ENCODE results near the gene KIAA0513.
"Not testable (repeated sequence)": the region's sequence is repeated elsewhere in the genome, so short reads cannot be mapped to it uniquely, and the experiment has no call there.

KIAA0513 gene

DNA sequence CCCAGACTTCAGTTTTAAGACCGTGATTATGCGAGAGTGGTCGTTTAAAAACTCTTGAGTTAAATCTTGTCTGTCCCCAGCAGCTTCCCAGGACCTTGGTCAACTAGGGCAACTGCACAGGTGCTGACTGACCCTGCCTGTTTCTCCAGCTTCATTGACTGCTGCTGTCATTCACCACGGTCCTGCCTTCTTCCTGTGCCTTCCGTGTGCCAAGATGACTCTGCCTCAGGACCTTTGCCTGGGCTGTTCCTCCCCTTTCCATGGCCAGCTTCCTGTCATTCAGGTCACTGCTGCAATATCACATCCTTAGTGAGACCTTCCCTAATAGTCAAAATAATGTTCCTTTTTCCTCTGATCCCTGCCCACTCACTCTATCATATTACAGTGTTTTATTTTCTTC lies 3.9 kb downstream of the KIAA0513 start:
- no peak for DNase-seq

DNA sequence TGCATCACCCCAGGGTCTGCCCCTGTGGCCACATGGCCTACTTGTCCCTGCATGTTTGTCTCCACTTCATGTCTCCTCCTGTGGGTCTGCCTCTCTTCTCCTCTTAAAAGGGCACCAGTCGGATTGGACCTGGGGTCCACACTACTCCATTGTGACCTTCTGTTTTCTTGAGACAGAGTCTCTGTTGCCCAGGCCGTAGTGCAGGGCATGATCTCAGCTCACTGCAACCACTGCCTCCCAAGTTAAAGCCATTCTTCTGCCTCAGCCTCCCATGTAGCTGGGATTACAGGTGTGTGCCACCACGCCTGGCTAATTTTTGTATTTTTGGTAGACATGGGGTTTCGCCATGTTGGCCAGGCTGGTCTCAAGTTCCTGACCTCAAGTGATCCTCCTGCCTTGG lies 4.6 kb downstream of the KIAA0513 start:
- DNase-seq = not testable (repeated sequence)

DNA sequence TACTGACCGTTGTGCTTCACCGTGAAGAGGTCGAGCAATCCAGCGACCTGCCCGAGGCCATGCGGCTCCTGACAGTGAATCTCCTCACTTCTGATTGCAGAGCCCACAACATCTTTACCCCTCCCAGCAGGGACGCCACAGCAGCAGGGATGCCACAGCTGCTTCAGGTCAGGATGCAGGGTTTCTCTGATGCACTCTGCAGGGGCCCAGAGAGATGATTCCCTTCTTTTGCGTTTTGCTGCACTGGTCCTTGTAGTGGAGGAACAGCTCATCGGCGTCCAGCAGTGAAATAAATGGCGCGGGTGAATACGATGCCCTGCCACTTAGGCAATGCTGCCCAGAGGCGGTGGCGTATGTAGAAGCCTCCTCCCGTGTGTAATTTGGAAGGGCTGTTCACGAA lies 5.6 kb downstream of the KIAA0513 start:
- DNase-seq = no peak

DNA sequence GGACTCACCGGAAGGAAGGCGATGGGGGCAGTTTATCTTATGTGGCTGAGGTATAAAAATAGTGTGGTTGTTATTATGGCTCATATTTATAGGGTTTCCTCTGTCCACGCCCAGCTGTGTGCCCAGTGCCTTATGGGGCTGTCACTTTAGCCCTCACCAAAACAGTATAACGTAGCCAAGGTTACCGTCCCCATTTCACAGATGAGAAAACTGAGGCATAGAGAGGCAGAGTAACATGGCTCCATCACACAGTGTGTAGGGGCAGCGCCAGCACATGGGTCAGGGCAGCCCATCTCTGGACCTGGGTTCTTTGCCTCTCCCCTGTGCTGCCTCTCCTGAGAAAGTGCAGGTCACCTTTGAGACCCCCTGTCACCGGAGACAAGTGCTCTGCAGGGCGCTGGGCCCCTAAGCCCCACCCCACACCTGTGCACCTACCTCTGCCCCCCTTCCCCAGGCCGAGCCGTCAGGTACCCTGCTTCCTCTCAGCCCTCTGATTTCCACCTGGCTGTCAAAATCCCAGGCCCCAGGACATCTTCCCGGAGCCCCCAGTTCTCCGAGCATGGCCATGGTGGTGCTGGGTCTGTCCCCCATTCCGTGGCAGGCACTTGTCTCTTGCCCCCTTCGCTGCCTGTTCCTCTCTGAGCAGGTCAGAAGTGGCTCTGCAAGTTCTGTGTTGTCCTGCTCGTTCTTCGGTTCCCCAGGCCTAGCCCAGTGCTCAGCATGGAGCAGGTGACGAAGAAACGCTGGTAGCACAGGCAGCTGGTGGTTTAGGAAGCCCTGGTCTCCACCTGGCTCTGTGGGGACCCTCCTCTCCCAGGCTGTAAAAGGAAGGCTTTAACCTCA lies 7.2 kb downstream of the KIAA0513 start:
- DNase-seq = no peak

DNA sequence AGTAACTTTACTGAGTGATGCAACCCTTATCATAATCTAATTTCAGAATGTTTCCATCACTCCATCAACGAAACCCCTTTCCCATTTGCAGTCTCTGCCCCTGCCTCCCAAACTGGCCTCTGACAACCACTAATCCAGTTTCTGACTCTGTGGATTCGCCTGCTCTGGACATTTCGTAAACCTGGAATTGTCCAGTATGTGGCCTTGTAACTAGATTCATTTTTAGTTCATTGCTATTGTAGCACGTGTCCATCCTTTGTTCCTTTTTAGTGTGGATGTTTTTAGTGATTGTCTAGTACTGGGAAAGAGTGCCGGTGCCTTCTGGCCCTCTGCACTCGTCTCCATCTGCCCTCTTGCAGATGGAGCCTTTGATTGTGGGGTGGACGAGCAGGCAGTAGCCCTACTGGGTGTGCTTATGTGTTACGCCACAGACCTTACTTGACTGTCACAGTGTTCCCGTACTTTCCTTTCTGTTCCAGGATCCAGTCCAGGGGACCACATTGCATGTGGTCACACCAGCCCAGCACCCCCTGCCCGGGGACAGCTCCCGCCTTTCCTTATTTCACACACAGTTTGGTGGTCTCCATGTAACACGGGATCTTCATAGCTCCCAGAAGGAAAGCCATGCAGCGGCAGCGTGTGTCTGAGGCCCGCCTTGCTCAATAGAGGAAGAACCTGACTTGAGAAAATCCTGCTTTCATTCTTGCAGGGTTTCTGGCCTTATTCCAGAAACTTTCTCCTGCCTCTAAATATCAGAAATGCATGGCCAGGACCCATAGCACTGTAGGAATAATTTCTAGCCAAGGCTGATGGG lies 8.8 kb downstream of the KIAA0513 start:
- DNase-seq = no peak

DNA sequence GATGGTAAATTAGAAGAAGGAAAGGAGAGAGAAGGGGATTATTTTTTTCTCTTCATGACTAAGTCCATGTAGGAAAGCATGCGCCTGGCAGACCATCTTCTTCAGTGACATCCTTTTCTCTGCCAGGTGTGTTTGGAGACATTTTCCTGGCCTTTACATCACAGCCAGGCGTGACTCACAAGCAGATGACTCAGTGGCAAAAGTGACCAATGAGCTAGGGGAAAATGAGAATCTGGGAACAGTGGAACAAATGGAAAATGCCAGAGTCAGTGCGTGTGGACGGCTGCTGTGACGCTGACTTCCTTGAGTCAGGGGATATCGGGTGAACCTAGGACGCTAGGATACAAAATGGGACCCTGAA lies 9.4 kb downstream of the KIAA0513 start:
- peak in 1 of 2 experiments; percentile 21 for DNase-seq

DNA sequence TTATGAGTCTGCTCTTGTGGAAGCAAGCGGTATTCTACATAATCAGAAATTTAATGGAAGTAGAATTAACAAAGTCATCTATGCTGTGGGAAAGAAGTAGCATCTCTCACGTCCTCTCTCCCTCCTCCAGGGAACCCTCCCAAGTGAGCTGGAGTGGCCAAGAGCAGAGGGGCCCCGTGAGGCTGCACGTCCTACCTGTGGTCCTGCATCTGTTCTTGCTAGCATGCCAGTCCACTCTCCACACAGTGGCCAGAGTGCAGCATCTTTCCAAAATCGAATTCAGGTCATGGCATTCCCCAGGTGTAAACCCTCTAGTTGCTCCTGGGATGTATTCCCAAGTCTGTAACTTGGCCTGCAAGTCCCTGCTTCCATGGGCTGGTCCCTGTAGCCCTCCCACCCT lies 10.1 kb downstream of the KIAA0513 start:
- no peak for DNase-seq

DNA sequence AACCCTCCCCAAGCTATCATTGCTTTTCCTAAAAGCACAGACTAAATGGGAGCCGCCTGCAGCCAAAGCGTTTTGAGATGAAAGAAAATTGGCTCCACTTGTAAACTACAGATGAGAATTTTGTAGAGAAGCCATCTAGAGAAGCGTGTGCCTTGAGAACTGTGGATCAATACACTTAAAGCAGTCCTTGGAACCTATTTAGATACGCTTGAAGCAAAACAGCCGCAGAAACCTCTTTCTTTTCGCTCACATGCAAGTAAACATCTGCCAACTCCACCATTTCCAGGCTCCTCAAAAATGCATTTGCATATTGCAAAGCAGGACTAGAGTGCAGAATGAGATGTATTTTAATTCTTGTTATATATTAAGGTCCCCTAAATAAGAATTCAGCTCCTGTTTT lies 13.1 kb downstream of the KIAA0513 start:
- DNase-seq = no peak

DNA sequence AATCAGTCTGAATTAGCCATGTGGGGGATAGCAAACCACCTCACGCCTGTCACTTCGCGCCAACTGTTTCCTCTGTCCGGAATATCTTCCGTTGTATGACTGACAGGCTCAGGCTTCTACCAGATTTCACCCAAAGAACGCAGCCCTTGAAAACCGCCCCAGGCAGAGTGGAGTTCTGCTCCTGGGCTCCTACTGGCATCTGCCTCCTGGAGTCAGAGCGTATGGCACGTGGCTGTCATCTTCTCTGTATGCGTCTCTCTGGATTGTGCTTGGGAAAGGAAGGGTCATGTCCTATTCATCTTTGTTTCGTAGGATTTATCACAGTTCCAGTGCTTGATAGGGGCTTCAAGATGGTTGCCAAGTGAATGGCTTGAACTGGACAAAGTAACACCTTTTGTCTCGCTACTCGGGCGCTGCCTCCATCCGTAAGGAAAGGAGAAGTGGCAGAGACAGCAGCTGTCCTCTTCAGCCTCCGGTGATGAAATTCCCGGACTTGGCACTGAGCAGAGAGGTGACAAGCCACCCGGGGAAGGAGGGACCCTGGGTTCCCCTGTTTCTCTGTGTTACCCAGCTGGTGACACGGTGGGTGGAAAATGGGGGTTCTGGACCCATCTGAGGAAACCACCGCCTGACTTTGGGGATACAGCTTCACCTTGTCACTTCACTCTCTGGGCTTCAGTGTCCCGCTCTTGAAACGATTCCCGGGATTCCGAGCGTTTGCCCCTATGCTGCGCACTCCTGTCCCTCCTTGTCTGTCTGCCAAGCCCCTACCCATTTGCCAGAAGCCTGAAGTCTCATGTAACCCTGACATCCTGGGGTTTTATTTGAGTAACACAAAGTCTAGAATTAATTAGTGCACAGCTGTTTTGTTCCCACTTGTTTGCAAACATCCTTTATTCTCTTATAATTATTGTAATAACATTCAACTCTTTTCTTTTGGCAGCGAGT lies 13.9 kb downstream of the KIAA0513 start:
- DNase-seq = no peak

DNA sequence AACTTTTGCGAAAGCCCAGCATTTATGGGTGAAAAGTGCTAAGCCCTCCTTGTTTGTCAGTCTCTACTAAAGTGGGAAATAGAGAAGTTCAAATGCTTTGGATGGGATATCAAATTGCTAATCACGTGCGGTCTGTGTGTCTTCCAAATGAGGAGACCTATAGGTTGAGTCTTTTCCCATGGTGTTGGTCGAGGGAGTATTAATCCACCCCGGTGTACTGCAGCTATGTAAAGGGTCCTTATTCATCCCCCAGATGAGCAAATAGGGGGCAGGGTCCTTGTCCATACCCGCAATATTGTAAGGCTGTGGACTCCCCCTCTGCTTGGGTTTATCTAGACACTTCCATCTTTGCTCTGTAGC lies 14.6 kb downstream of the KIAA0513 start:
- DNase-seq = no peak

DNA sequence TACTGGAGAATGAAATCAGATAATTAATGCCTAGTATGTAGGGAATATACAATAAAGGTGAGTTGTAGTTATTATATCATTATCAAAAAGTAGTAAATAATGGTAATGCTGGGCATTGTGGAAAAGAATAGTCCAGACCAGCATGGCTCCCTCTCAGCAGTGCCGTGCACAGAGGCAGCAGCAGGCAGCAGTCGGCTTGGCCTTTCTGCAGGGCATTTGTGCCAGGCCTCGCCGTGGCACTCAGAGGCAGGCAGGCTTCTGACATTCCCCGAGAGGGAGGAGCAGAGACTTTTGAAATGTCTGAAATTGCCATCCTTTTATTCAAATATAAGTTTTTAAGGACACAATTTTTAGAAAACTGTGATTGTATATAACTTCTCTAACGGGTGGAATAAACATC lies 15.0 kb downstream of the KIAA0513 start:
- DNase-seq = no peak

DNA sequence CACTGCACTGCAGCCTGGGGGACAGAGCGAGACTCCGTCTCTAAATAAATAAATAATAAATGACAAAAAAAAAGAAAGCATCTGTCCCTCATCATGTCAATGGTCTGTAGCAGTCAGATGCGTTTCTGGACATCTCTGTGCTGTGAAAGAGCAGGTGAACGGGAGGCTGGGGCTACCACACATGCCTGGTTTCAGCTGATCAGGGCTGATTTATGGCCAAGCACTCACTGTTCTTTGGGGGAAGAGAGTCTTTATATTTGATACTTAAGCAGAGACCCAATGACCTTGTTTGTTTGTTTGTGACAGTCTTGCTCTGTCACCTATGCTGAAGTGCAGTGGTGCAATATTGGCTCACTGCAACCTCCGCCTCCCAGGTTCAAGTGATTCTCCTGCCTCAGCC lies 17.5 kb downstream of the KIAA0513 start:
- DNase-seq = no peak

DNA sequence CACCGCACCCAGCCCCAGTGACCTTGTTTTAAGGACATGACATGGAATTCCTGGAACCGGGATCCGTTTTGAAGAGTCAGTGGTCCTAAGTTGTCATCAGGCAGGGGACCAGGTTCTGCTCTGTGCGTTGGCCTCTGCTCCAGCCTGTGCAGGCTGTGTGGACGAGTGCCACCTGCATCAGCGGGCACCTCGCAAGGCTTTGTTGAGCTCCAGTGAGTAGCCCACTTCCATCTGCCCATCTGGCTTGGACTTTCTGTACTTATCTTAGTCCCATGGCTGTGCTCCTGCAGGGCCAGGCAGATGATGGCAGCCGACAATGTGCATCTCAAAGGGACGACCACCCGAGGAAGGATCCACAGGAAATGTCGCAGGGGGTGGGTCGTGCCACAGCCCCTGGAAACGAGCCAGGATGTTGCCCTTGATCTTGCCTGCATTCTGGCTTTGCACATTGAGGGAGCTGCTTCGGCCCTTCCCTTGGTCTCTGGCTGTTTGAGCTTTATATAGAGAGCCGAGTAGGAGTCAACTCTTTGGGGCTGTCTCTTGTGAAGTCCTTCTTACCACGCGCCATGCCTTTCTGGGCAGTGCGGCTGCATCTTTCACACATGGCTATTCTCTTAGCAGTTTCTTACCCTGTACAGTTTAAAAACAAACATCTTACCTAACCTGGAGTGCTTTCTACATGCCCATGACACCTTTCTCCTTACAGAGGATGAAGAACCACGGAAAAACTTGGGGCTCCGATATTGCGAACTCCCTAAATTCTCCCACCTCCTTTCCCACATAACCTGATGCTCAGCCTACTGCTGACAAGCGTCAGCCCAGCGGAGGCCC lies 18.3 kb downstream of the KIAA0513 start:
- DNase-seq = no peak

DNA sequence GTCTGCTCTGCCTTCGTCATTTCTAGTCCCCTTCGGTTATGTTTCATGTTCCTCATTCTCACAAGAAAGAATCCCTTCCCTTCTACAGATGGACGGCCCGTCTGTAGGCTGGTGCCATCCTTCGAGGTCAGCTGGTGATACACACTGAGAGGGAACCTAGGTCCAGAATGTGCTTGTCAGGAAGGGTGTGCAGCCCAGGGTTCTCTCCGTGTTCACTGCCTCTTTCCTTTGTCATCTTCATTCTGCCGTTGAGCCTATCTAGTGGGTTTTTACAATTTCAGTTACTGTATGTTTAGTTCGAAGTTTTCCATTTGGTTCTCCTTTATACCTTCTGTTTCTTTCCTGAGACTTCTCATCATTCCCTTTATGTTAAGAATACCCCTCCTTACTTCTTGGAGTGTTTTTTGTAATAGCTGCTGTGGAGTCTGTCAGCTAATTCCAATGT lies 18.9 kb downstream of the KIAA0513 start:
- DNase-seq = no peak

DNA sequence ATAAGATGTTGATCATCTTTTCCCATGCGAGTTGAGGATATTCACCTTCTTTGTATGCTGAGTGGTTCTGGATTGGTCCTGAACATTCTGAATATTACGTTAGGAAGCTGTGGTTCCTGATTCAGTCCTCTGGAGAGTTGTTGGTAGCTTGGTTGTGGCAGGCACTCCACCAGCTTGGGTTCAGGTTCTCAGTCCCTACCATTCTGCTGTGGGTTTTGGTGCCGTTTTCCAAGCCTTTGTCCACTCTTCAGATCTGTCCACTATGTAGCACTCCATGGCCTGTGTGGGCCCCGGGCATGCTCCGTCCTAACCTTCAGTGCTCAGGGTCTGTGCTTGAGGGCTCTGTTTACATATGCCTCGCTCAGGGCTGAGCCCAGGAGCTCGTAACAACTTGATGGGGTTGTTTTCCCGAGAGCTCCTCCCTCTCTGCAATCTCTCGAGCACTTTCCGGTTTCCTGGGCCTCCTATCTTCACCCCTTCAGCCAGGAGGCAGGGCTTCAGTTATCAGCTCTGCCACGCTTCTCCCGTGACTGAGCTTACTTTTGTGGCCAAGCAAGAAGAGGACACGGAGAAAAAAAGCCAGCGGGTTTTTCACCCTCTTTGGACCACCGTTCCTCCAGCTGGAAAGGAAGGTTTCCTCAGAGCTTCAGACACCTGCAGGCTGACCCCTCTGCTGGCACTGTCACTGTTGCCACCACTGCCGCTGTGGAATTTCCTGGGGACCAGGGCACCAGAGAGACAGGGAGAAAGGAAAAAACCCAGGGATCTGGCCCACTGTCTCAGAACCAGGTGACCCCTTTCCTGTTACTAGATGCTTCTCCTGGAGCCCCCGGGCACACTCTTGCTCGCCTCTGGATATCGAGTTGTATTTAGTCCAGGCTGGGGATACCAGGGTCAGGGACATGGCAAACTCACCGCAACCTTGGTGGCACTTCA lies 19.6 kb downstream of the KIAA0513 start:
- no peak for DNase-seq

DNA sequence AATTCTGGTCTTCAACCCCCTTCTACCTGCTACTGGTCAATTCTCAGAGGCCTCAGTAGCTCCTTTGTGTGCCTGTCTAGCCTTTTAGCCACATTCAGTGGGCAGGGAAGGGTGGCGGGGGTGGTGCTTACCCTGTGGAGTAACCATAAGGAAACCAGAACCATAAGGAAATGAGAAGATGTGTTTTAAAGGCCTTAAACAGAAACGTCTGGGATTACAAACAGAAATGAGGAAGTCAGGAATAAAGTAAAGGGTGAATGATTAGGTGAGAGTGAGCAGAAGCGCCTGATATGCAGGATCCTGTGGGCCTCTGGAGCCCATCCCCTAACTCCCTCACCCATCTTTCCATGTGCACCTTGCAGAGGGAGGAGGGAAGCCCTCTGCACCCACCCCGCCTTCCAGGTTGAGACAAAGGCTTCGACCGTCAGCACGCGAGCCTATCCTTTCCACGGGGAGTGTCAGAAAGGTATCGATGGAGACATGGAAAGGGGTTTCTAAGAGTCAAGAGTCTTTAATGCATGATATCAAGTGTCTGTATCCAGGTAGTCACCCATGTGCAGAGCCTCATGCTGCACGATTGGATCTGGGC lies 20.4 kb downstream of the KIAA0513 start:
- no peak for DNase-seq

DNA sequence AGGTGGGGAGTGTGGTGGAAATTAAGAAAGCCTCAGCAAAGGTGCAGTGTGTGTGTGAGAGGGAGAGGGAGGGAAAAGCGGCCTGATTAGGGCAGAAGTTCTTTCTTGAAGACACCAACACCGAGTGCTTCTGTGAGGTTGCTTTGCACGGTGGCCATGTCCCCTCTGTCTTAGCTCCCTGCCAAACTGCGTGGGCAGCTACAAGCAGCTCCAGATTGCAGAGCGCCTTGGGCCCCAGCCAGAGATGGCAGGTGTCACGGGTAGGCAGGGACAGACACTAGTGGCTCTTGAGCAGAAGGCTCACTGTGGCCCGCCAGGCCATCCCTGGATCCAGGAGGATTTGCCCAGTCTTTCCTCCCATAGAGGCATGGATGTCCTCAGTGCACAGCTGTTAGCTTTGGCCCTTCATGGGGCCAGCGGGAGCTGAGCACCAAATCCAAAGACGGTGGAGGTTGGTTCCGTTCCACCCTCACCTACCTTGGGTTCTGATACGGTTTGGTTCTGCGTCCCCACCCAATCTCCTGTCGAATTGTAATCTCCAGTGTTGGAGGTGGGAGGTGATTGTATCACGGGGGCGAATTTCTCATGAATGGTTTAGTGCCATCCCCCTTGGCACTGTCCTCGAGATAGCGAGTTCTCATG lies 21.4 kb downstream of the KIAA0513 start:
- DNase-seq = no peak

DNA sequence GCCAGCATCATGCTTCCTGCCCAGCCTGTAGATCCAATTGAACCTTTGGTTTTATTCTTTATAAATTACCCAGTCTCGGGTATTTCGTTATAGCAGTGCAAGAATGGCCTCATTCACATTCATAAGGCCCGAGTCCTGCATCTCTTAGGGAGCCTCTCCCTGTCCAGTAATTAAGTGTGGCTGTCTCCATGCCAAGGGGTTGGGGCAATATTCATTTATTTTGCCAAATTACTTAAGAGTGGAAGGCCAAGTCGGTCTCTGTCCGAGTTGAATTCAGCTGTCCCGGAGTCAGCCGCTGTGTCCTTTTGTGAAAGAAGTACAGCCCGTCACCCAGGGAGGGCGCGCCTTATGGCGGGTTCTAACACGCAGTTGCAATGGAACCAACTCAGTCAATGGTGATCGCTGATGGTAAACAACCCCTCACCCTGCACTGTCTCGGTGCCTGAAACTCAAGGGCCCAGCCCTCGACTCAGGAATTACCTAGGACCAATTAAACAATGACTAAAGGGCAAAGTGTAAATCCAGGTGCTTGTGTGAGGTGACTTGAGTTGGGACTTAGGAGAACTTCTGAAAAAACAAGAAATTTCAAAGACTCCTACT lies 22.2 kb downstream of the KIAA0513 start:
- DNase-seq = no peak

DNA sequence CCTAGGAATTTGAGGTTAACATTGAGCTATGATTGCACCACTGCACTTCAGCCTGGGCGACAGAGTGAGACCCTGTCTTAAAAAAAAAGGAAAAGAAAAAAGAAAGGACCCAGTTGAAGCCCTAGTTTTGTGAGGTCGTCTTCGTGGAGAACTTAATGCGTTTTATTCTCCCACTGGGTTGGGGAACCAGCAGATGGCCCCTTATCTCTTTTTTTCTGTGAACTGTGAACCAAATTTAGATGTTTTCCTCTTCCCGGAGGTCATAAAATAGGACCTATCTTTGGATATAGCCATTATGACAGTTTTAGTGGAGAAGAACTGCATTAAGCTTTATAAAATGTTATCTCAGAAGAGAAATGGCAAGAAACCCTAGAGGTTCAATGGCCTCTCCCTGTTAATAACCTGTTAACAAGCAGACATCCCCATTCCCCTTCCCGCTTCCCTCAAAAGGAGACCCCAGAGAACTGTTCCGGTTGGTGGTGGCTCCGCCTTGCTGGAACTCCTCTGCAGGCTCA lies 23.5 kb downstream of the KIAA0513 start:
- DNase-seq = no peak

All from stimulated activated CD4-positive, alpha-beta T cell treated with anti-CD3 and anti-CD28 coated beads, Interleukin-4, amount 100 ng/mL, for 4 hours (primary cell).